GM12875 (cell line): ENCODE results near the gene ECI1.

Source experiments
- H3K4me3 ChIP-seq: one replicate; pipeline ENCODE4 v1.5.1; 2011; ENCODE audit warnings: low read depth, low read length, control low read depth
- TF ChIP-seq, protein P1 (sequence below): IDR thresholded peaks from 2 replicates; pipeline ENCODE4 v1.5.1; 2011; ENCODE audit warnings: low read depth, mild to moderate bottlenecking, control low read depth, inconsistent platforms, low read length, moderate library complexity, borderline replicate concordance; ENCODE audit not compliant: insufficient read depth

The ECI1 gene

DNA sequence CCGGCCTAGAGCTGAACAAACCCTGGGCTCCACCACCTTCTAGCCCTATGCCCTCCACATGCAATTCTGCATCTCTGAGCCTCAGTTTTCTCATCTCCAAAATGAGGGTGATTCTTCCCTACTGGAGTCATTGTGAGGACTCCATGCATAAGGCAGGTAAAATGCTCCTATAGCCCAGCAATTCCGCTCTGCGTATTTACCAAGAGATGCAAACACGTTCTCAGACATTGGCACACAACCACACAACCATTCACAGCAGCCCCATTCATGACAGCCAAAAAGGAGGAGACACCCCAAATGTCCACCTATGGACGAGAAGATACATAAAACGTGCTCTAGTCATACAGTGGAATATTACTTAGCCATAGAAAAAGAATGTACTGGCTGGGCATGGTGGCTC lies 51.1 kb downstream of the ECI1 start:
- TF ChIP-seq, protein P1, sequence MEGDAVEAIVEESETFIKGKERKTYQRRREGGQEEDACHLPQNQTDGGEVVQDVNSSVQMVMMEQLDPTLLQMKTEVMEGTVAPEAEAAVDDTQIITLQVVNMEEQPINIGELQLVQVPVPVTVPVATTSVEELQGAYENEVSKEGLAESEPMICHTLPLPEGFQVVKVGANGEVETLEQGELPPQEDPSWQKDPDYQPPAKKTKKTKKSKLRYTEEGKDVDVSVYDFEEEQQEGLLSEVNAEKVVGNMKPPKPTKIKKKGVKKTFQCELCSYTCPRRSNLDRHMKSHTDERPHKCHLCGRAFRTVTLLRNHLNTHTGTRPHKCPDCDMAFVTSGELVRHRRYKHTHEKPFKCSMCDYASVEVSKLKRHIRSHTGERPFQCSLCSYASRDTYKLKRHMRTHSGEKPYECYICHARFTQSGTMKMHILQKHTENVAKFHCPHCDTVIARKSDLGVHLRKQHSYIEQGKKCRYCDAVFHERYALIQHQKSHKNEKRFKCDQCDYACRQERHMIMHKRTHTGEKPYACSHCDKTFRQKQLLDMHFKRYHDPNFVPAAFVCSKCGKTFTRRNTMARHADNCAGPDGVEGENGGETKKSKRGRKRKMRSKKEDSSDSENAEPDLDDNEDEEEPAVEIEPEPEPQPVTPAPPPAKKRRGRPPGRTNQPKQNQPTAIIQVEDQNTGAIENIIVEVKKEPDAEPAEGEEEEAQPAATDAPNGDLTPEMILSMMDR: no peak
- no peak overlapping the region for H3K4me3 ChIP-seq

DNA sequence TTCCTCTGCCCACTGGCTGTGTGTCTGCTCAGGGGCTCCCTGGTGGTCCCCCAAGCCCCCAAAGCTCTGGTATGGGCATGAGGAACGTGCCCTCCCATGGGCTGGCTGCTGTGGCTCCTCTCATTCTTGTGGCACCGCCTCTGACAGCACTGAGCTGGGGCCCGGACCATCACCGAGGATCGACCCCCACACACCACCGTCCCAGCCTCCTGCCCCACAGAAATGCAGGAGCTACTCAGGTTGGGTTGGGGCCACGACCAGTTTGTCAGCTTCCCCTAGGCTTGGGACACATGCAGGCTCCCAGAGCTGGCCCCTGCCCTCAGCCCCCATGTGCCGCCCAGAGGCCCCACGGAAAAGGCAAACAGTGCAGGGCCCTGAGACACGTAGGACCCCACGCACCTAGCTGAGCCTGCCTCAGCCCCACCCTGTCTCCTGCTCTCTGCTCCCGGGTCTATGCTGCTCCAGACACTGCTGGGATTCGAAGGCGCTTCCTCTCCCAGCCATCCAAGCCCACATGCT lies 51.7 kb downstream of the ECI1 start:
- H3K4me3 ChIP-seq: no peak overlapping the region
- TF ChIP-seq, protein P1: no peak

DNA sequence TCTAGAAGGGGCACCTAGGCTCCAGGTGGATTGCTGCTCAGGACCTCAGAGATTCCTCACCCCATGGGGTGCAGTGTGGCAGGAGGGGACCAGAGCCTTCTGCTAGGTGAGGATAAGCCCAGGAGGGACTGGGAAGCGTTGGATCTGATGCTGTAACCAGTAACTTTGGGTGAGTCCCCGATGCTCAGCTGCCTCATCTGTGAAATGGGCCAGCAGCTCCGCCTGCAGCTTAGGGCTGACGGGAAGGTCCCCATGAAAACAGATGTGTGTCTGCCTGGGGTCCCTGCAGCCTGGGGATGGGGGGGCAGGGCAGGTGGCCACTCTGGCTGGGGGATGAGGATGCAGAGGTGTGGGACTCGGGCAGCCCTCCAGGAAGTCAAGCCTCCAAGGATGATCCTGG lies 52.3 kb downstream of the ECI1 start:
- no peak overlapping the region for H3K4me3 ChIP-seq
- TF ChIP-seq, protein P1: no peak

DNA sequence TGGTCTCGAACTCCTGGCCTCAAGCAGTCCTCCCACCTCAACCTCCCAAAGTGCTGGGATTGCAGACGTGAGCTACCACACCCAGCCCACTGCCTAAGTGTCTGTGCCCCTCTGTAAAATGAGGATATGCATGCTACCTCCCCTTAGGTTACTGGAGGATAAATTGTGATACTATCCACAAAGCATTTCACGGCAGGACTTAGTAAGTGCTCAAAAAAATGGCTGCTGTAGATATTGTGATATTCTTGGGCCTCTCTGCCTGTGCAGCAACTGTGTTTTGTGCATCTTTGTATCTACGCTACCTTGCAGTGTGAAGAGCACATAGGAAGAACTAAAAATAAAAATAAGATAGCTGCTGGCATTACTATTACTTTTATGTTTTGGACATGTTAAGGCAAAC lies 53.1 kb downstream of the ECI1 start:
- TF ChIP-seq, protein P1: no peak
- H3K4me3 ChIP-seq: no peak overlapping the region

DNA sequence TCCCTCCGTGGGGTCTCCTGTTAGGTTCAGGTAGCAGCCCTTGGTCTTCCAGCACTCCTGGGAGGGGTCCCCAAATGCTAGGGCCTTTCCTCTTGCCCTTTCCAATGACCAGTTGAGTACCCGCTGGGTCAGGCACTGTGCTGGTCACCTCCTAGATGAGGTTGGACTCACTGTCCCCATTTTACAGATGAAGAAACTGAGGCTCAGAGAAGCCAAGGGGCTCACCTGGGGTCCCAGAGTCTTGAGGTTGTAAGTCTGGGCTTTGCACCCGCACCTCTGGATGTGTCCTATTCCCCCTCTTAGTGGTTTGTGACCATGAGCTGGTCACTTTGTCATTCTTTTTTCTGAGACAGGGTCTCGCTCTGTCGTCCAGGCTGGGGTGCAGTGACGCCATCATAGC lies 53.6 kb downstream of the ECI1 start:
- no peak overlapping the region for H3K4me3 ChIP-seq
- TF ChIP-seq, protein P1: no peak

DNA sequence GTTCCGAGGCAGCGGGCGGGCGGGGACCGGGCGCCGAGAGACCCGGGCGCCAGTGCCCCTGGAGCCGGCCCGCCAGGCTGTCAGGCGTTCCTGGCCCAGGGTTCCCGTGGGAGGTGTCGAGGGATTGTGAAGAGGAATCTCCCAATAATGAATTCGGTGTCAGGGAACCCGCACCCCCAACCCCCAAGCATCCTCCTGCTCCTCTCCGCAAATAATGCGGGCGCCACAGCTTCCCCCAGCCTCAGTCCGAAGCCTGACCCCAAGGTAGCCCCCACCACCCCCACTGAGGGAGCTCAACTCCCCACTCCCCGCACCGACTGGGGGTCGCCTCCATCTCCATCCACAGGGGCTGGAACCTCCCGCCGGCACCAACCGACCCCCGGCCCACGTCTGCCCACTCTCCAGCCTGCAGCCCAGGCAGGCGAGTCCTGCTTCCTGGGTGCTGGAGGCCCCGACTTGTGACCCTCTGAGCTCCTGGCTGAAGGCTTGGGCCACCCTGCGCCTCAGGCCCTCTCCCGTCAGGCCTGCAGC lies 54.3 kb downstream of the ECI1 start:
- TF ChIP-seq, protein P1: no peak
- no peak overlapping the region for H3K4me3 ChIP-seq

DNA sequence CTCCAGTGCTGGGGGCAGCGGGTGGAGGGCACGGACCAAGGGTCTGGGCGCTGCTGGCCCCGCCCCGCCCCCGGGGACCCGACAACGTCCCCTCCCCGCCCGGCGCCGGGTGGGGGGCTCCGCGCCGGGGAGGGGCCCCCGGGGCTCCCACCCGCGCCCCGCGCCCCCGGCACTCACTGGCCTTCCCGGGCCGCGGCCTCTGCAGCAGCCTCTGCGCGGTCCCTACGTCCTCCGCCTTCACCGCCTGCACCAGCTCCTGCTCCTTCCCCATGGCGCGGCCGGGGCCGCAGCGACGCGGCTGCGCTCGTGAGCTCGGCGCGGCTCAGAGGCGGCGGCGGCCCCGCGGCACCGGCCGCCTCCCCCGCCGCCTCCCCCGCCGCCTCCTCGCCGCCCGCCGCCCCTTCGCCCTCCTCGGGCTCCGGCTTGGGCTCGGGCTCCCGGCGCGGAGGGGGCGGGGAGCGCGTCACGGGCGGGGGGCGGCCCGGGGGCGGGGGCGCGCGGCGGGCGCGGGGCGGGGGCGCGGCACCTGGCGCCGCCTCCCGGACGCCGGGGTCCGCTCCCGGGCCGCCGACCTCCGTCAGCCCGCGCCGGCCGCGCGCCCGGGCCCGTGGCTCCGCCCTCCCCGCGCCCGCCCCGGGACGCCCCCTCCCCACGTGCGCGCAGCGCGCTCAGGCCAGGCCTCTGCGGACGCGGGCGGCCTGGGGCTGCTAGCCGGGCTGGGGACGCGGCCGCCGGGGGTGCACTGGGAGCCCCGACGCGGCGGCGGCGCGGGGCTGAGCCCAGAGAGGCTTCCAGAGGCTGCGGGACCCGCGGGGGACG lies 55.0 kb downstream of the ECI1 start, which contains the start of gene CASKIN1:
Gene CASKIN1 (minus strand): TSS at position 444 of the 819 bp plus-strand sequence. CDS start 173 bp downstream, at position 271.
- TF ChIP-seq, protein P1: no peak
- H3K4me3 ChIP-seq: no peak within 1 kb of the TSS
